GM18505 (cell line): ENCODE measurements around the gene CAMK1D.
"Not testable (repeated sequence)": the region's sequence is repeated elsewhere in the genome, so short reads cannot be mapped to it uniquely, and the experiment has no call there.

ENCODE experiments used
- ATAC-seq: cut with Tn5 transposase; IDR thresholded peaks from one replicate; pipeline ENCODE4 v1.9.1; 2021; ENCODE audit not compliant: unreplicated experiment
- POLR2A ChIP-seq: IDR thresholded peaks from 4 replicates; pipeline ENCODE4 v1.6.1; 2011; ENCODE audit warnings: borderline replicate concordance; ENCODE audit not compliant: insufficient read depth, insufficient read length; ENCODE audit errors: extremely low read depth

The CAMK1D gene

DNA sequence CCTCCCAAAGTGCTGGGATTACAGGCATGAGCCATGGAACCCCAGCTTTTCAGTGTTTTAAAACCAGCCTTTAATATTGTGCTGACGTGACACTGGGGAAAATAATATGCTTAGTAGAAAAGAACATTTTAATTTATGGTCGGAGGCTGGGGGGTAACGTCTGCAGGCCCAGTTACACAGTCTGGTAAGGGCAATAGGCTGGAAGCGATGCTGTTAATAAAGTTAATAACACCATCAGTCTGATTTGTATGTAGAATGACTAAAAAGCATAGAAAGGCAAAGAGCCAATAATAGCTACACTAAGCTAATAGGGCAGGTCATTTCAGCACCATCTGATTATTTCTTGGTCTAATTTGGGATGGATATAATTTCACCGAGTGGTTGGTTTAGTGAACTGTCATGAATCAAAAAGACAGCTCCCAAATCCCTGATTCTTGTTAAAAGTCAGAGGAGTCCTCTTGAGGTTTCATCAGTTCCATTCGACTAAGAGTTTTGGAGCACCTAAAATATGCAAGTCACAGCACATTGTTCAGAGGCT, 192.9 kb downstream of the CAMK1D start:
- ATAC-seq: no peak
- no peak for TF ChIP-seq POLR2A

- ATAC-seq: no peak
- TF ChIP-seq POLR2A: no peak
These were observed 194.2 kb downstream of the CAMK1D start for GRCh38 chr10:12543589-12543988.

DNA sequence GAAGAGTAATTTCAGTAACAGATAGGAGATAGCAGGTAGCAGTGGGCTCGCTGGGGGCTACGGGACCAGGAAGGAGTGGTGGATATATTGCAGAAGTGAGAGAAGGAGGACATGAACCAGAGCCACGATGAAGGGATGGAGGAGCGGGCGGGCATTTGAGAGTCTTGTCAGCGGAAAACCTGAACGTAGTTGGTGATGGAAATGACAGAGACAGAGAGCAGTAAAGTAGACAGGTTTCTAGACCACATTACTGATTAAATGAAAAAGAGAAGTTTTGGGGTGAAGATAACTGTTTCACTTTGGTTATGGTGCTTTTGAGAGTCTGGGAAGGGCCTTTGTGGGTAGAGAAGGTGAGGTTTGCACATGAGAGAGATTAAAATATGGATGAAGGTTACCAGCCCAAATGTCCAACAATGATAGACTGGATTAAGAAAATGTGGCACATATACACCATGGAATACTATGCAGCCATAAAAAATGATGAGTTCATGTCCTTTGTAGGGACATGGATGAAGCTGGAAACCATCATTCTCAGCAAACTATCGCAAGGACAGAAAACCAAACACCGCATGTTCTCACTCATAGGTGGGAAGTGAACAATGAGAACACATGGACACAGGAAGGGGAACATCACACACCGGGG, 196.9 kb downstream of the CAMK1D start:
- ATAC-seq: not testable (repeated sequence)

DNA sequence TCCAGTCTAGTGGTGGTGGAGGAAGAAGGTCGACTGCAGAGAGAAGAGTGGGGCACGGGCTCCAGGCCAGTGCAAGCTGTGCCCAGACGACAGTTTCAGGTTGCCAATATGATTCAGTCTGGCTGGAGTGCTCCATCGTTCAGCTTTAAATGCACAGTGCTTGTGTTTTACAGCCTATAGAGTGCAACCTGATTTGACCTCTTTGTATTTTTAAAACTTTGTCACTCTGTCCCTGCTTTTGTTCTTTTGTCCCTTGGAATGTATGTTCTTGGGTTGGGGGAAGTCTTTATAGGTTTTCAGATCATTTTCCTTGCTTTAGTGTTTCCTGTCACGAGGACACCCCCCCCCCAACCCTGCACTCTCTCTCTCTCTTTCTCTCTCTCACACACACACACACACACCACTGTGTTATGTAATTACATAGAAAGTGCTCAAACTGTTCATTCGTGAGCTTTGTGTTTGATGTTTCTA, 198.0 kb downstream of the CAMK1D start:
- ATAC-seq: no peak
- TF ChIP-seq POLR2A: no peak

DNA sequence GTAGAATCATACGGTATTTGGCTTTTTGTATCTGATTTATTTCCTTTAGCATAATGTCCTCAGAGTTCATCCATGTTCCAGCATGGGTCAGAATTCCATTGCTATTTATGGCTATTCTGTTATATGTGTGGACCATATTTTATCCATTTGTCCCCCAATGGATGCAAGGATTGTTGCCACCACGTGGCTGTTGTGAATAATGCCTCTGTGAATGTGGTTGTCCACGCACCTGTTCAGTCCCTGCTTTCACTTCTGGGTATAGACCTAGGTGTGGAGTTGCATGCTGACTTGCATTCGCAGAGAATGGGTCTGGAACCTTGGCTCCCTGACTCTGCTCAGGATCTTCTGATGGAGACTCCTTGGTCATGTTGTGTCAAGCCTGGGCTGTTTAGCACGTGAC, 199.9 kb downstream of the CAMK1D start:
- no peak for ATAC-seq
- no peak for TF ChIP-seq POLR2A

DNA sequence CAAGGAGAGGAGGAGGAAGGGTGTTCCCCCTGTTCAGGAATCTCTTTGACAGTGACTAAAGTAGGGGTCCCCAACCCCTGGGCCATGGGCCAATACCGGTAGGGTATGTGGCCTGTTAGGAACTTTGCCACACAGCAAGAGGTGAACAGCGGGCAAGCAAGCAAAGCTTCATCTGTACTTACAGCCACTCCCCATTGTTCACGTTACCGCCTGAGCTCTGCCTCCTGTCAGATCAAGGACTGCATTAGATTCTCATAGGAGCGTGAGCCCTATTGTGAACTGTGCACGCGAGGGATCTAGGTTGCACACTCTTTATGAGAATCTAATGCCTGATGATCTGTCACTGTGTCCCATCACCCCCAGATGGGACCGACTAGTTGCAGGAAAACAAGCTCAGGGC, 201.6 kb downstream of the CAMK1D start:
- no peak for TF ChIP-seq POLR2A
- ATAC-seq: no peak

DNA sequence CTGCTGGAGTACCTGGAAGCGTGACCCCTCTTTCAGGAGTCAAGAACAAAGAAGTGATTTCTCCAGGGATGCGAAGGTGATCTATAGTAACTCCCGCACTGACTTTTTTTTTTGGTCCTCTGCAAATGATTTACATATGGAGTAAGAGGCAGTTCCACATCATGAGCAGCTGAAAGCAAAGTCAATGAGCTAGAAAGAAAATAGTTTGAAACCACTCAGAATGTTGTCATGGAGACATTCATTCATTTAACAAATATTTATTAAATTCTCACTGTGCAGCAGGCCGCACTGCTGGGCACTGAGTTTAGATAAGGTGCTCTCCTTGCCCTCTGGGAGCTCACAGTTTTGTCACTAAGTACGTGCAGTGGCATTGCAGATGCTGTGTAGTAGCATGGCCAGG, 206.7 kb downstream of the CAMK1D start:
- no peak for TF ChIP-seq POLR2A
- ATAC-seq: no peak

DNA sequence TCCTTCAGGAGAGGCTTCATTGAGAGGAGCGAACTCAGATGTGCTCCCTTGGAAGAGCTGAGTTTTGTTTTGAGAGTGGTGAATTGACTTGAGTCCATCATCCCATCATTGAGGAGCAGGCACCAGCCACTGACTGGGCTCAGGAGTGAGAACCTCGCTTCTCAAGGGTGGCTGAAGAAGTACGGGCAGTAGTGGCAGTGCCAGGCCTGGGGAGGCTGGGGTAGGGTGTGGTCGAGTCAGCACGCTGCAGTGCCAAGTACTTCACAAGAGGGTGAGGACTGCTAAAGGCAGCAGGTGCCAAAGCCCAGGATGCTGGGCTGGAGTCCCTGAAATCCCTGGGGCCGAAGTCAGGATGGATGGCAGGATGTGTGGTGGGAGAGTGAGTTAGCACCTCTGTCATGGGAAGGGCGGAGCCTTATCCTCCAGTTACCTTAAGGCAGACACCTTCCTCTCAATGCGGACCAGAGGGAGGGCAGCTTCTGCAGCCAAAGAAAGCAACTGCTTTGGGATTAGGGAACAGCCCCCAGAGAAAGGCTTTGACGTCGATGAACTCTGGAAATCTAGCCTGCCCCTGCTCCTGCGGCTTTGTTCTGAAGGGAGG, 210.3 kb downstream of the CAMK1D start:
- no peak for ATAC-seq

DNA sequence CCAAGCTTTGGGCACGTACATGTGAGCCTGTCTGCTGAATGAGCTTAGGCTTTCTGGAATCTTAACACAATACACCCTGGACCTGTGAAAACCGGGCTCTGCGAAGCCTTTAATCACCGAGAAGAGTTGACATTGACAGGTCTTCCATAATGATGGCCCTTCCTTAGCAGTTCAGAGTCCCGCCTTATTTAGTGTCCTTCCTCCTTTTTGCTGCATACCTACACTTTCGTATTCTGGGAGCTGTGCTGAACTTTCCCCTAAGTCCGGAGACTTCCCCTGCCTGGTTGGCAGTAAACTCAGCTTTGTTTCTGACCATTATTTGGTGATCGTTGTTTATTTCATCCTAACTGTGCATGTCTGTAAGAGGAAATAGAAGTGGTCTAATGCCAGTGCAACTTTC, 212.0 kb downstream of the CAMK1D start:
- no peak for TF ChIP-seq POLR2A
- ATAC-seq: no peak

More for the DNA sequence above, 210.3 kb downstream of the CAMK1D start:
- no peak for TF ChIP-seq POLR2A

DNA sequence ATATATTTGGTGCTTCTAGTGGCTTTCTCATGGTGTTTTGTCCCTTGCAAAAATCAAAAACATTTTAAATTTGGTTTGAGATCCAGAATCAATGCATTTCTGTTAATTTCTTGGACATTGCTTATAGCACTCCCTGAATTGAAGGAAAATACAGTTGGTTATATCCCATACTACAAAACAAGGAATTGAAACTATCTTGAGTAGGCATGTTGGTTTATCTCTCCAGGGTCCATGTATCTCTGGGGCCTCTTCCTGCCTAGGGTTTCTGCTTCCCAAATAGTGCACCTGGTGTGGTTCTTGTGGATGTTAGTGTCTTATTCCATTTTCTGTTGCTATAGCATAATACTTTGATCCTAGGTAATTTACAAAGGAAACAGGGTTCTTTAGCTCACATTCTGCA, 212.4 kb downstream of the CAMK1D start:
- ATAC-seq: no peak
- TF ChIP-seq POLR2A: no peak

DNA sequence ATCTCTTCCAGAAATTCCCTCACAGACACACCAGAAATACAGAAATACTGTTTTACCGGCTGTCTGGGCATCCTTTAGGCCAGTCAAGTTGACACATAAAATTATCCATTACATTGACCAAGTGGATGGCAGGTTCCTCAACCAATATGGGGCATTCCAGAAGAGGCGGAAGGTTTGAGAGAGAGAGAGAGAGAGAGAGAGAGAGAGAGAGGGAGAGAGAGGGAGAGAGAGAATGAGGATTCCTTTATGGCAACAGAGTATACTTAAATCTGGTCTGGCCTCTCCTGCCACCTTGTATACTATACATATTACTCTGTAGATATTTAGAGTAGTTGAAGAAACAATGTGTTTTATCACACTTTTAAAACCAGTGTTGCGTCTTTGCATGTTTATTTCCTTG, 214.1 kb downstream of the CAMK1D start:
- no peak for TF ChIP-seq POLR2A
- ATAC-seq: no peak

DNA sequence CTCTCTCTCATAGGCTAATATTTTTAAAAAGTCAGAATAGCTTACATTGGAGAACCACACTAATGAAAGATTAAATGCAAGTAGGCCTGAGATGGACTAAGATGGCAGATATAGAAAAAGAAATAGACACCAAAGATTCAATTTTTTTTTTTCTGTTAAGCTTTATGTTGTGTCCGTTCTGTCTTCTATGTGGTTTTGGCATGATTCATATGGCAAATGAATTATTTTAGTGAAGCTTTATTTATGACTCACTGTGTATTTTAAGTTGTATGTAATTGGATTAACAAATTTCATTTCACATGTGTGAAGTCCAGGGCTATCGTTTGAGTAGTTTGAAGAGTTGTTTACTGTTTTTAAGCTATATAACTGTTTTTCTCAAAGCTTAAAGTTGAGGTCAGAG, 214.8 kb downstream of the CAMK1D start:
- no peak for ATAC-seq
- no peak for TF ChIP-seq POLR2A

DNA sequence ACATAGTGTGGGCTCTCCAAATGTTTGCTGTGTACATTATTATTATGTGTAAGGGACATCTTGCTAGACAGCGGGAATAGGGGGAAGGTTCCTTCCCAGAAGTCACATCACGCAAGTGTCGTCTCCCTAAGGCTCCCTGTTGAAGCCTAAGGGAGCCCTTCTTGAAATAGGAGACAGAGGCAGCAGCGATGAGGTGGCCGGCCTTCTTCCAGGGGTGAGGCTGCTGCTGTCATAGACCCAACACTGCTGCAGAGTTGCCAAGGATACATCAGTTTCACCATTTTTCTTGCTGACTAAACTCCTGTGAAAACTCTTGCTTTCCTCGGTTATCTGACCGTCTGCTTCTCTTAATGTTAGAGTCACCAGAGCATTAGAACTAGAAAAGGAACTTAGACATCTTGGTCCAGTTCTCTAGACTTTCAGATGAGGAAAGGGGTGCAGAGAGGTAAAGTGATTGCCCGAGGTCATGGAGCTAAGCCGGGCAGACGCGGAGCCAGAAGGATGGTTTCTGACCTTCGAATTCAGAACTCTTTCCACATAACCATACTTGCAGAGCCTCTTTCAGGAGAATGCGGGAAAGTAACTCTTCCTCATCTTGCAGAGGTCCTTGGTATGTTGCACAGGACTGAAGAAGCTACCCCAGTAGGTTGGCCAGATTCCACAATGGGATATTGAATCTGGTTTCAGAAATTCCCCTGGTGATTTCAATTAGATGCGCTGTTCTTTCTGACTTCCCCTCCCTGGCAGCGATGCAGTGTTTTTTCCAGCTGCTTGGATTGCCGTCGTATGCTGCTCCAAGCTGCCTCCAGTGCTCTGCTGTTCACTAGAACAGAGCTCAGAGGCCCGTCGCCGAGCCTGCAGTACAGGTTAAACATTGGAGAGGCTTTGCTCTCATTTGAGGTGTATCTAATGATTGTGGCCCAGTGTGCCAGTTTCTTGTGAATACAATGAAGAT, 217.1 kb downstream of the CAMK1D start:
- ATAC-seq: no peak
- TF ChIP-seq POLR2A: no peak

- ATAC-seq: no peak
- no peak for TF ChIP-seq POLR2A
These were observed 219.2 kb downstream of the CAMK1D start for GRCh38 chr10:12568391-12569009.

- no peak for ATAC-seq
These were observed 222.9 kb downstream of the CAMK1D start for GRCh38 chr10:12572281-12572680.

More at GRCh38 chr10:12572281-12572680, 222.9 kb downstream of the CAMK1D start:
- no peak for TF ChIP-seq POLR2A
